IMR-90 (cell line): ENCODE data around the gene LZIC.

Experiments
- CEBPB ChIP-seq: IDR thresholded peaks from 2 replicates; pipeline ENCODE4 v1.6.1; 2012; ENCODE audit warnings: low read depth, low read length, improper control_type of control experiment
- CTCF ChIP-seq: conservative IDR thresholded peaks from 2 replicates; pipeline ENCODE4 v1.5.1; 2012; ENCODE audit warnings: mild to moderate bottlenecking, low read depth, low read length, improper control_type of control experiment
- FOS ChIP-seq: fragments of 150-350 bp; IDR thresholded peaks from 2 replicates; pipeline ENCODE4 v1.6.1; 2016; ENCODE audit warnings: low read depth, low read length
- POLR2A ChIP-seq: IDR thresholded peaks from 2 replicates; pipeline ENCODE4 v1.6.1; 2012; ENCODE audit warnings: mild to moderate bottlenecking, low read depth, low read length
- USF2 ChIP-seq: fragments of 150-350 bp; IDR thresholded peaks from 2 replicates; pipeline ENCODE4 v1.6.1; 2017; ENCODE audit warnings: mild to moderate bottlenecking, antibody characterized with exemption, low read length, low read depth

GRCh38 chr1:9909234-9910046 is 33.8 kb downstream of the LZIC start:
- TF ChIP-seq POLR2A: no peak
- no peak for TF ChIP-seq USF2
- TF ChIP-seq CTCF: no peak
- TF ChIP-seq CEBPB: no peak
- no peak for TF ChIP-seq FOS
